Stimulated activated naive B cell treated with anti-CD40 and anti-IgM and Interleukin-4, amounts not matched to agents 10 μg/mL and 1 μg/mL and 100 μg/mL, for 72 hours (primary cell): ENCODE data around the gene DMBX1.
A peak's percentile ranks its signal among the peaks of the same experiment; 100 is the strongest.

ENCODE experiments used
- ATAC-seq, 2 donors: fragments of 150-1000 bp; cut with Tn5 transposase; replicated peaks; 2 replicates each; pipeline ENCODE4 v1.10.0; 2021; ENCODE audit warnings: moderate library complexity in 1 of 2
- DNase-seq: peaks from one replicate; pipeline ENCODE4 v3.0.0; 2021
- H3K27ac Mint-ChIP-seq: one replicate; pipeline ENCODE4 v1.8.0; 2022; ENCODE audit warnings: mild to moderate bottlenecking, mixed read lengths
- H3K27me3 Mint-ChIP-seq, 2 donors: one replicate each; pipeline ENCODE4 v1.8.0; 2022; ENCODE audit warnings: mixed read lengths in 2 of 2
- H3K36me3 Mint-ChIP-seq, 2 donors: one replicate each; pipeline ENCODE4 v1.8.0; 2022; ENCODE audit warnings: mixed read lengths in 2 of 2, mild to moderate bottlenecking in 1 of 2
- H3K4me1 Mint-ChIP-seq, 2 donors: one replicate each; pipeline ENCODE4 v1.8.0; 2022; ENCODE audit warnings: mixed read lengths in 2 of 2, mild to moderate bottlenecking in 1 of 2
- H3K4me3 Mint-ChIP-seq, 2 donors: one replicate each; pipeline ENCODE4 v1.8.0; 2022; ENCODE audit warnings: mild to moderate bottlenecking in 2 of 2, mixed read lengths in 2 of 2, moderate library complexity in 1 of 2
- H3K9me3 Mint-ChIP-seq, 2 donors: one replicate each; pipeline ENCODE4 v1.8.0; 2022; ENCODE audit warnings: mixed read lengths in 2 of 2, mild to moderate bottlenecking in 1 of 2

DMBX1 gene

GRCh38 chr1:46467183-46467504 lies 22.5 kb upstream of the DMBX1 start:
- Mint-ChIP-seq H3K4me1 (peaks cover 8 to 9% of the 10 kb centered on the region in 2 donors), H3K27me3 (peaks cover 59 to 73% of the 10 kb centered on the region in 2 donors)

GRCh38 chr1:46469881-46470280 lies 19.8 kb upstream of the DMBX1 start:
- H3K27me3 Mint-ChIP-seq: peaks cover 51 to 71% of the 10 kb centered on the region in 2 donors
- DNase-seq (no peak), ATAC-seq (no peak)
- no peak overlapping the region for H3K27ac Mint-ChIP-seq
- peaks cover 8 to 13% of the 10 kb centered on the region in 2 donors for H3K4me1 Mint-ChIP-seq
- H3K9me3 Mint-ChIP-seq: no peaks in the 10 kb centered on the region
- no peak overlapping the region for H3K4me3 Mint-ChIP-seq
- H3K36me3 Mint-ChIP-seq: no peaks in the 10 kb centered on the region

More at GRCh38 chr1:46467183-46467504, 22.5 kb upstream of the DMBX1 start:
- DNase-seq (no peak), ATAC-seq (no peak)
- Mint-ChIP-seq H3K4me3 (peak overlapping the region; percentile 74 to 75), H3K36me3 (no peaks in the 10 kb centered on the region), H3K9me3 (no peaks in the 10 kb centered on the region), H3K27ac (no peak overlapping the region)

- no peak overlapping the region for H3K4me3 Mint-ChIP-seq
- no peaks in the 10 kb centered on the region for H3K36me3 Mint-ChIP-seq
- H3K9me3 Mint-ChIP-seq: no peaks in the 10 kb centered on the region
- DNase-seq: no peak
- no peak for ATAC-seq
- H3K4me1 Mint-ChIP-seq: peaks cover 5 to 10% of the 10 kb centered on the region in 2 donors
- H3K27ac Mint-ChIP-seq: no peak overlapping the region
- H3K27me3 Mint-ChIP-seq: peaks cover 47 to 71% of the 10 kb centered on the region in 2 donors
Measured at GRCh38 chr1:46471848-46472492, 17.7 kb upstream of the DMBX1 start.

DNA sequence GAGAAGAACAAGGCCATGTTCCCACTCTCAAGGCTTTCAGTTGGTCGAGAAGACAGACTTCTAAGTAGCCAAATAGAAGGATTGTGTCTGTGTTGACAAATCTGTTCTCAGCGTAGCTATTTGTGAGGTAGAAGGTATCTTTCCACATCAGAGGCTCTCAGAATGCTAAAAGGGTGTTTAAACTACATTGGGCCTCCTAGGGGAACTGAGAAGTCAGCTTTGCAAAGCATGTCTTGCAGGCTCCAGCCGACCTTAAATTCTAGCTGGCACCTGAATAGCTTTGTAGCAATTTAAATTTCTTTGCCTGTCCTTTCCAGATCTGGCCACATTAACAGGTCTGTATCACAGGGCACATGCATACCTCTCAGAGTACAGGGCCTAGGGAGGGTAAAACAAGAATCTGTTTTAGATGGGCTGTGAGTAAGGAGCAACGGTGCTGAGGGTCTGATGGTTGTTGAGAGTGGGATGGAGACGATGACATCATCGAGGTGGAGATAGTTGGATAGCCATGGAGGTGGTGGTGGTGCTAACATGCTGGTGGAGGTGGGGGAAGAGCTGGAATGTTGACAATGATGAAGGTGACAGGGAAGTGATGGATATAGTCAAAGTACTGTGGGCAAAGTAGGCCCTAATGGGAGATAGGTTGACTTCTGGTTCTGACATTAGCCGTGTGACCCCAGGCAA lies 17.0 kb upstream of the DMBX1 start:
- DNase-seq (no peak), ATAC-seq (peak; percentile 44 to 60)
- Mint-ChIP-seq H3K36me3 (no peaks in the 10 kb centered on the region), H3K27me3 (peaks cover 41 to 71% of the 10 kb centered on the region in 2 donors), H3K4me3 (no peak overlapping the region), H3K9me3 (no peaks in the 10 kb centered on the region), H3K4me1 (peaks cover 5 to 7% of the 10 kb centered on the region in 2 donors), H3K27ac (no peak overlapping the region)

DNA sequence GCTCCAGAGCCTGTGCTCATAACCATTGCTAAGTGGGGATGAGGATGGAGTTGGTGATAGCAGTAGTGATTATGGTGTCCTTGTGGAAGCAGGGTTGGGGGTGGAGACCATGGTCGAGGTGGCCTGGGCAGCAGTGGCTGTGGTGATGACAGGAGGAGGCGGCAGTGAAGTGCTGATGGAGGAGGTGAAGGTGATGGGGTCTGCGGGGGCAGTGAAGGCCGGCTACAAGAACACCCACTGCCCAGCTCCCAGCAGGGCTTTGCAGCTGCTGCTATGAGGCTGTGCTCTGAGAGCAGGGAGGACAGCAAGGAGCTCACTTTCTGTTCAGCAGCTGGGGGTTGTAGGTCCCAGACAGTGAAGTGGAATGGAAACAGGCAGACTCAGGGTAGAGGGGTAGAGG lies 15.6 kb upstream of the DMBX1 start:
- Mint-ChIP-seq H3K4me1 (peaks cover 5 to 7% of the 10 kb centered on the region in 2 donors), H3K9me3 (no peaks in the 10 kb centered on the region), H3K4me3 (no peak overlapping the region), H3K27ac (no peak overlapping the region), H3K36me3 (no peaks in the 10 kb centered on the region), H3K27me3 (peaks cover 32 to 73% of the 10 kb centered on the region in 2 donors)
- no peak for ATAC-seq
- no peak for DNase-seq

- Mint-ChIP-seq H3K27me3 (peaks cover 34 to 73% of the 10 kb centered on the region in 2 donors), H3K4me3 (no peak overlapping the region), H3K36me3 (no peaks in the 10 kb centered on the region), H3K9me3 (no peaks in the 10 kb centered on the region), H3K27ac (no peak overlapping the region), H3K4me1 (peaks cover 5 to 7% of the 10 kb centered on the region in 2 donors)
- DNase-seq (no peak), ATAC-seq (no peak)
Measured at GRCh38 chr1:46474570-46474969, 15.1 kb upstream of the DMBX1 start.

GRCh38 chr1:46476673-46477072 lies 13.0 kb upstream of the DMBX1 start:
- peaks cover 5 to 7% of the 10 kb centered on the region in 2 donors for H3K4me1 Mint-ChIP-seq
- H3K36me3 Mint-ChIP-seq: no peaks in the 10 kb centered on the region
- no peaks in the 10 kb centered on the region for H3K9me3 Mint-ChIP-seq

GRCh38 chr1:46477153-46477929 lies 12.3 kb upstream of the DMBX1 start:
- DNase-seq (peak; percentile 68), ATAC-seq (peak; percentile 84 to 87)
- Mint-ChIP-seq H3K27me3 (peaks cover 39 to 68% of the 10 kb centered on the region in 2 donors), H3K36me3 (no peaks in the 10 kb centered on the region), H3K27ac (no peak overlapping the region), H3K9me3 (no peaks in the 10 kb centered on the region), H3K4me3 (no peak overlapping the region), H3K4me1 (peaks cover 5 to 7% of the 10 kb centered on the region in 2 donors)

More at GRCh38 chr1:46476673-46477072, 13.0 kb upstream of the DMBX1 start:
- ATAC-seq: no peak
- no peak for DNase-seq
- no peak overlapping the region for H3K4me3 Mint-ChIP-seq
- no peak overlapping the region for H3K27ac Mint-ChIP-seq
- H3K27me3 Mint-ChIP-seq: peaks cover 34 to 68% of the 10 kb centered on the region in 2 donors

DNA sequence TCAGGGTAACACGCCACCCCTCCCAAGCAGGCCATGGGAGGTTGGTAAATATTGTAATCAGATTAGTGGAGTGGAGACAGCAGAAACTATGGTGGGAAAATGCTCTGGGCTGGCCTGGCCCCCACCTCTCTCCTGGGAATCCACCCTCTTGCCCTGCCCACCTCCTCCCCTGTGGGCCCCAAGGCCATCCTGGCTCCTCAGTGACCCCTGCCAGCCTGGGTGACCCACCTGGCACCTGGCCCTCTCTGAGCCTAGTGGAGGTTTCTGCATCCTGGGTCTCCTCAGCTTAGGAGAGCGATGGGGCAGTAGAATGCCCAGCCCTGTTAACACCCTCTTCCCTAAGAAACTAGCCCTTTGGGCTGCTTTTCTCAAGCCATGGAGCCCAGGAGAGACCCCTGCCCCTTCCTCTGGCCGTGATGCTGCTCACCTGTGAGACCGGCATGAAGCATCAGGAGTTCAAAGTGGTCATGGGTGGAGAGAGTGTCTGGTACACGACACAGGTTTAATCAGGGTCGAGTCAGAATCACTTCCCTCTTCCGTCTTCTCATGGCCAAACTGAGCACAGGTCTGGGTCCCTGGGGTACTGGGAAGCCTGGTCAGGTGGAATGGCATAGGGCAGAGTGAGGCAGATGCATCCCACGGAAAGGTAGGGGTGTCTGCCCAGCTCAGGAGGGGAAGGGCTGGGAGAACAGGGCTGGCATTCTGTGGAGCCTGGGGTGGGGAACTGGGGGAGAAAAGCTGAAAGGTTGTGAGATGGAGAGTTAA lies 10.7 kb upstream of the DMBX1 start:
- Mint-ChIP-seq H3K4me3 (no peak overlapping the region), H3K27ac (peak overlapping the region; percentile 57), H3K9me3 (no peaks in the 10 kb centered on the region), H3K4me1 (peaks cover 3 to 5% of the 10 kb centered on the region in 2 donors), H3K27me3 (peaks cover 44 to 67% of the 10 kb centered on the region in 2 donors), H3K36me3 (no peaks in the 10 kb centered on the region)
- no peak for DNase-seq
- no peak for ATAC-seq

GRCh38 chr1:46479744-46480350 lies 9.8 kb upstream of the DMBX1 start:
- Mint-ChIP-seq H3K4me1 (peaks cover 3 to 5% of the 10 kb centered on the region in 2 donors), H3K27ac (no peak overlapping the region), H3K36me3 (no peaks in the 10 kb centered on the region), H3K9me3 (no peaks in the 10 kb centered on the region), H3K4me3 (no peak overlapping the region), H3K27me3 (peaks cover 45 to 66% of the 10 kb centered on the region in 2 donors)
- ATAC-seq (no peak), DNase-seq (no peak)

DNA sequence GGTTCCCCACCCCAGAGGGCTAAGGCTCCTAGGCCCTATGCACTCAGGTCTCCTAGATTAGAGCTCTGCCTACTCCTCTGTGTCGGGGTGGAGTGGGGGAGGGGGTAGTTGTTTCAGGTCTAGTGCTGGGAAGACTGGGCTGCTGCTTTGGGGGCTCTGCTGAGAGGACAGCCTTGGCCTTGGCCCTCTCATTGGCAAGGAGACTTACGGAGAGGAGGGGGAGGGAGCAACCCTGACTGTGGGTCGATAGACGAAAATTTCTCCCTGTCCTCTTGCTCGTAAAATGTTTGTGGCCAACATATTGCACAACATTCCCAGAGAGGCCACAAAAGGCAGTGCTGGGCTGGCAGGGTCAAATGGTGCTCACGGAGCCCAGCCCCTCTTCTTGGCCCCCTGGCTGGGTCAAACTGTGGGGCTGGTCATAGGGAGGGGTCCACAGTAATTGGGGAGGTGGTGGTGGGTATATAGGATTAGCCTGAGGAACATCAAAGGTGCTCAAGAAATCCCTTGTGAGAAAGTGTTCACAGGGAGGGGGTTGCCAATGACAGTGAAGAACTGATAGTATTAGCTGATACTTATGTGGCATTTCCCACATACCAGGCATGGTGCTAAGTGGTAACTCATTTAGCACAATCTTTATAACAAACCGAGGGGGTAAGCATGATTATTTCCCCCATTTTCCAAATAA lies 8.5 kb upstream of the DMBX1 start:
- no peaks in the 10 kb centered on the region for H3K9me3 Mint-ChIP-seq
- peaks cover 1 to 9% of the 10 kb centered on the region in 2 donors for H3K4me1 Mint-ChIP-seq
- ATAC-seq: no peak
- H3K27ac Mint-ChIP-seq: no peak overlapping the region
- DNase-seq: no peak
- peaks cover 48 to 64% of the 10 kb centered on the region in 2 donors for H3K27me3 Mint-ChIP-seq
- H3K36me3 Mint-ChIP-seq: no peaks in the 10 kb centered on the region
- H3K4me3 Mint-ChIP-seq: no peak overlapping the region

GRCh38 chr1:46481961-46482360 lies 7.7 kb upstream of the DMBX1 start:
- Mint-ChIP-seq H3K27ac (no peak overlapping the region), H3K27me3 (peaks cover 57 to 69% of the 10 kb centered on the region in 2 donors), H3K36me3 (no peaks in the 10 kb centered on the region), H3K9me3 (no peaks in the 10 kb centered on the region), H3K4me3 (no peak overlapping the region), H3K4me1 (peaks cover 1 to 10% of the 10 kb centered on the region in 2 donors)
- no peak for DNase-seq
- no peak for ATAC-seq

GRCh38 chr1:46483589-46483988 lies 6.0 kb upstream of the DMBX1 start:
- DNase-seq: no peak
- Mint-ChIP-seq H3K36me3 (no peaks in the 10 kb centered on the region), H3K9me3 (no peaks in the 10 kb centered on the region), H3K4me3 (no peak overlapping the region), H3K4me1 (peaks cover 4 to 11% of the 10 kb centered on the region in 2 donors), H3K27me3 (peaks cover 72% of the 10 kb centered on the region in 2 donors), H3K27ac (no peak overlapping the region)
- no peak for ATAC-seq
